HG03045 (cell line): Measurements from ENCODE around the gene MACO1.
A peak's percentile ranks its signal among the peaks of the same experiment; 100 is the strongest.
"Not testable (repeated sequence)": the region's sequence is repeated elsewhere in the genome, so short reads cannot be mapped to it uniquely, and the experiment has no call there.

Experiments used
- ATAC-seq: cut with Tn5 transposase; IDR thresholded peaks from one replicate; pipeline ENCODE4 v1.9.1; 2021; ENCODE audit warnings: mild to moderate bottlenecking, moderate library complexity; ENCODE audit not compliant: unreplicated experiment

The MACO1 gene

GRCh38 chr1:25430073-25430966 lies at the start of gene MACO1:
Gene MACO1 (plus strand): TSS chr1:25430897. CDS start chr1:25431099, 202 bp downstream.
- peak; percentile 90 for ATAC-seq

- not testable (repeated sequence) for ATAC-seq
Observed at GRCh38 chr1:25382543-25382942, 48.2 kb upstream of the MACO1 start.

- not testable (repeated sequence) for ATAC-seq
Observed at GRCh38 chr1:25383090-25383489, 47.6 kb upstream of the MACO1 start.

GRCh38 chr1:25383875-25384274 lies 46.8 kb upstream of the MACO1 start:
- ATAC-seq = not testable (repeated sequence)

GRCh38 chr1:25387096-25387495 lies 43.6 kb upstream of the MACO1 start:
- not testable (repeated sequence) for ATAC-seq

- not testable (repeated sequence) for ATAC-seq
Observed at GRCh38 chr1:25388691-25389090, 42.0 kb upstream of the MACO1 start.

GRCh38 chr1:25389721-25390120 lies 41.0 kb upstream of the MACO1 start:
- ATAC-seq = not testable (repeated sequence)

- ATAC-seq = no peak
Observed at GRCh38 chr1:25392841-25393240, 37.9 kb upstream of the MACO1 start.

- ATAC-seq = not testable (repeated sequence)
Observed at GRCh38 chr1:25397549-25397948, 33.1 kb upstream of the MACO1 start.

GRCh38 chr1:25398079-25398478 lies 32.6 kb upstream of the MACO1 start:
- not testable (repeated sequence) for ATAC-seq

GRCh38 chr1:25402947-25403803 lies 27.5 kb upstream of the MACO1 start:
- ATAC-seq = not testable (repeated sequence)

GRCh38 chr1:25405731-25406305 lies 24.9 kb upstream of the MACO1 start:
- ATAC-seq = not testable (repeated sequence)

GRCh38 chr1:25409641-25410427 lies 20.9 kb upstream of the MACO1 start:
- ATAC-seq = not testable (repeated sequence)

- not testable (repeated sequence) for ATAC-seq
Observed at GRCh38 chr1:25412872-25413623, 17.6 kb upstream of the MACO1 start.

- not testable (repeated sequence) for ATAC-seq
Observed at GRCh38 chr1:25414157-25414556, 16.5 kb upstream of the MACO1 start.

- ATAC-seq = not testable (repeated sequence)
Observed at GRCh38 chr1:25414578-25414977, 16.1 kb upstream of the MACO1 start.

- ATAC-seq = not testable (repeated sequence)
Observed at GRCh38 chr1:25417280-25417679, 13.4 kb upstream of the MACO1 start.

- not testable (repeated sequence) for ATAC-seq
Observed at GRCh38 chr1:25419339-25419738, 11.4 kb upstream of the MACO1 start.

GRCh38 chr1:25420715-25421114 lies 10.0 kb upstream of the MACO1 start, which contains the start of gene RHCE:
Gene RHCE (minus strand): TSS chr1:25420825. CDS start chr1:25420786, 39 bp downstream.
- not testable (repeated sequence) for ATAC-seq
